ENCODE measurements around the gene SLC46A3.

Gene SLC46A3

DNA sequence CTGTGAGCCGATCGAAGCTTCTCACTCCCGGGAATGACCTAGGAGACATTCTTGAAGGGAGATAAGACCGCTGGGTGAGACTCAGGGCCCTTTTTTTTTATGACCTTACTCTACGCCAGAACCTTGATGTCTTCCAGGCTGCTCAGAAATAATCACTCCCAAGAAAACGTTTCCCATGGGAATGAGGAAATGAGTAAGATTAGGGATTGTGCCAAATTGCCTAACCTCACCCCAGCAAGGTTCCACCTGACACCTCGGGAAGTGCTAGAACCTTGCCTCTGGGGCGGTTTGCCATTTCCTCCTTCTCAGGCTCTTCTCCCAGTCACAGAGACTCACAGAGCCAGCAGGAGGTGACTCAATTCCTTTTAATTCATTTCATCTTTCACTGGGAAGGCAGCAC is 2.3 kb downstream of the SLC46A3 start (continued):
- TF ChIP-seq ZNF518A (tag by site-specific recombination; conservative IDR thresholded peaks at IDR 0.05; ENCODE audit: low read depth), result no peak; the same call in 1 of the 2 replicates
- TF ChIP-seq ZBTB21 (tag by site-specific recombination; IDR thresholded peaks at IDR 0.05), result no peak
- TF ChIP-seq, protein P1, sequence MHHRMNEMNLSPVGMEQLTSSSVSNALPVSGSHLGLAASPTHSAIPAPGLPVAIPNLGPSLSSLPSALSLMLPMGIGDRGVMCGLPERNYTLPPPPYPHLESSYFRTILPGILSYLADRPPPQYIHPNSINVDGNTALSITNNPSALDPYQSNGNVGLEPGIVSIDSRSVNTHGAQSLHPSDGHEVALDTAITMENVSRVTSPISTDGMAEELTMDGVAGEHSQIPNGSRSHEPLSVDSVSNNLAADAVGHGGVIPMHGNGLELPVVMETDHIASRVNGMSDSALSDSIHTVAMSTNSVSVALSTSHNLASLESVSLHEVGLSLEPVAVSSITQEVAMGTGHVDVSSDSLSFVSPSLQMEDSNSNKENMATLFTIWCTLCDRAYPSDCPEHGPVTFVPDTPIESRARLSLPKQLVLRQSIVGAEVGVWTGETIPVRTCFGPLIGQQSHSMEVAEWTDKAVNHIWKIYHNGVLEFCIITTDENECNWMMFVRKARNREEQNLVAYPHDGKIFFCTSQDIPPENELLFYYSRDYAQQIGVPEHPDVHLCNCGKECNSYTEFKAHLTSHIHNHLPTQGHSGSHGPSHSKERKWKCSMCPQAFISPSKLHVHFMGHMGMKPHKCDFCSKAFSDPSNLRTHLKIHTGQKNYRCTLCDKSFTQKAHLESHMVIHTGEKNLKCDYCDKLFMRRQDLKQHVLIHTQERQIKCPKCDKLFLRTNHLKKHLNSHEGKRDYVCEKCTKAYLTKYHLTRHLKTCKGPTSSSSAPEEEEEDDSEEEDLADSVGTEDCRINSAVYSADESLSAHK (tag by site-specific recombination; IDR thresholded peaks at IDR 0.05), result no peak
- TF ChIP-seq KLF16 (tag by site-specific recombination; IDR thresholded peaks at IDR 0.05), result no peak
- no peak for TF ChIP-seq ZNF140 (tag by site-specific recombination; IDR thresholded peaks at IDR 0.05)
- TF ChIP-seq PRDM10 (tag by site-specific recombination; IDR thresholded peaks at IDR 0.05), result peak; percentile 44; the same call in 1 of the 2 replicates
- no peak for TF ChIP-seq ZNF660 (tag by site-specific recombination; IDR thresholded peaks at IDR 0.05)
- no peak for TF ChIP-seq ZNF777 (tag by site-specific recombination; IDR thresholded peaks at IDR 0.05; ENCODE audit: borderline replicate concordance)
- no peak for TF ChIP-seq ZNF843 (tag by site-specific recombination; IDR thresholded peaks at IDR 0.05)
- no peak for TF ChIP-seq BCL11B (tag by site-specific recombination; IDR thresholded peaks at IDR 0.05; ENCODE audit: low read depth)
- TF ChIP-seq YY2 (tag by site-specific recombination; IDR thresholded peaks at IDR 0.05), result no peak
- no peak for TF ChIP-seq BCL6B (tag by site-specific recombination; IDR thresholded peaks at IDR 0.05)
- TF ChIP-seq INSM2 (tag by site-specific recombination; IDR thresholded peaks at IDR 0.05), result no peak
- no peak for TF ChIP-seq ZNF248 (tag by site-specific recombination; IDR thresholded peaks at IDR 0.05)
- TF ChIP-seq ZNF169 (tag by site-specific recombination; IDR thresholded peaks at IDR 0.05), result no peak
- no peak for TF ChIP-seq ZFHX2 (tag by site-specific recombination; conservative IDR thresholded peaks at IDR 0.05)
- no peak for TF ChIP-seq ZNF626 (tag by site-specific recombination; IDR thresholded peaks at IDR 0.05)
- TF ChIP-seq REST (tag by site-specific recombination; IDR thresholded peaks at IDR 0.05), result no peak
- TF ChIP-seq ZNF223 (tag by site-specific recombination; IDR thresholded peaks at IDR 0.05), result no peak
- TF ChIP-seq ZFP37 (tag by site-specific recombination; IDR thresholded peaks at IDR 0.05), result no peak
